Stimulated activated CD4-positive, alpha-beta T cell treated with anti-CD3 and anti-CD28 coated beads, Interleukin-4, amount 100 ng/mL, for 4 hours (primary cell): ENCODE results near the gene TULP3.

Experiments used
- DNase-seq, 2 experiments: peaks; one replicate each; pipeline ENCODE4 v3.0.0-alpha.2; 2020

TULP3 gene

DNA sequence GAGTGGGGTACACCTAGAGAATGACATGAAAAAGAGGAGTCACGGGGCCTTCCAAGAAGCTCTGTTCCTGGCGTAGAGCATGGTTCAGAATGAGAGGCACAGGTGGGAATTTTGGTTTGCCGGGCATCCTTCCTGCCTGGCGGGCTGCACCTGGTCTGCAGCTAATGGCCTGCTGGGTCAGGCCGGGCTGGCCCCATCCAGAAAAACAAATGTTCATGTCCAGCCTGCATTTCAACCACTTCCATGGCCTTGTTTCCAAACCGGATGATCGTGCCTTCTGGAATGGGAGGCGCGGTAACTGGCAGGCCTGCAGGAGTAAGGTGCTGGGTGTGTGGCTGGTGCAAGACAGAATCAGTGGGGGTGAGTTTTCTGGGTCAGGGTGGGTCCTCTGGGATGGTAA, 82.9 kb downstream of the TULP3 start:
- DNase-seq = no peak

DNA sequence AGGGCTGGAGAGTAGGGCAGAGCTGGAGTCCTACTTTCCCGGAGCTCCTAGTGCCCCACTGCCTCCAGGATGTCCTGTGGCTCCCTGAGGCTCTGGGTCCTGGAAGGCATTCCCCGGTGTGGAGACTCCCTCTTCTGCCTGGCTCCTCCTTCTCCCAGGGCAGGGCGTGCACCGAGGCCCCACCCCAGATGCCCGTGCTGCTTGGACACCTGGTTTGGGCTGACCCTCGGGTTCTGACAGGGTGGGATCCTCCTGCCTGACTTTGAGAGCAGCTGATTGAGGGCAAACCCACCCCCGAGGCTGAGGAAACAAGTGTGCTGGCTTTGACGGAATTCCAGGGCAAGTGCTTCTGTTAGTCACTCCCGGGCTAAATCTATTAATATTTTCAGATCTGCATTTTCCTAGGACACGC, 83.9 kb downstream of the TULP3 start:
- DNase-seq = no peak

GRCh38 chr12:2976581-2976996, 85.9 kb downstream of the TULP3 start:
- DNase-seq = no peak

GRCh38 chr12:2977776-2978175, 87.1 kb downstream of the TULP3 start:
- DNase-seq = no peak

DNA sequence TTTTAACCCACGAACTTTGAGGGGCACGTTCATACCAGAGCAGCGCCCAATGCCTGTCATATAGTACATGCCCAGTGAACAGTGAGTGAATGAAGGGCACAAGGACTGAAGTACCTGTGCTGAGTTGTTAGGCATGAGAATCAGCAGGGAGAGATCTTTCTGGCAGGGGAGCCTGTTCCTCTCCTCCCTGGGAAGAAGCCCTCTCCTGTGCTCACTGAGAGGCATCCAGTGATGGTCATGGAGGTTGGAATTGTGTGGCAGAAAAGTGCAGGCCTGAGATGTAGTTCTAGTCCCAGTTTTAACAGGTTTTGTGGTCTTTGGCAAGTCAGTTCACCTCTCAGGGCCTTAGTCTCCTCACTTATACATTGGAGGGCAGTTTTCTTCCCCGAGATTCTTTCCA, 89.1 kb downstream of the TULP3 start:
- DNase-seq = no peak

GRCh38 chr12:2980630-2981029, 89.9 kb downstream of the TULP3 start:
- DNase-seq = no peak

- no peak for DNase-seq
Observed at GRCh38 chr12:2982361-2982760, 91.7 kb downstream of the TULP3 start.

DNA sequence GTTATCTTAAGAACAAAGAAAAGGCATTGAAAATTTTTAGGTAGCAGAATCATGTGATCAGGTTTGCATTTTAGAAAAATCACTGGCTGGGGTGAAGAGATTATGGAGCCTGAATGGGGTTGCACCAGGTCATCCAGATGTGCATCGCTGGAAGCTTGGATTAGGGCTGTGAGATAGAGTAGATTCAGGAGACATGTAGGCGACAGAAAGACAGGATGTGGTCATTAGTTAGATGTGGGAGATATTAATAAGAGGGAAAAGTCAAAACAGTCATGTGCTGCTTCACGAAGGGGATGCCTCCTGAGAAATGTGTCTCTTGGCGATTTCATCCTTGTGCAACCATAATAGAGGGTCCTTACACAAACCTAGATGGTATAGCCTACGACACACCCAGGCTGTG, 93.6 kb downstream of the TULP3 start:
- DNase-seq = no peak

DNA sequence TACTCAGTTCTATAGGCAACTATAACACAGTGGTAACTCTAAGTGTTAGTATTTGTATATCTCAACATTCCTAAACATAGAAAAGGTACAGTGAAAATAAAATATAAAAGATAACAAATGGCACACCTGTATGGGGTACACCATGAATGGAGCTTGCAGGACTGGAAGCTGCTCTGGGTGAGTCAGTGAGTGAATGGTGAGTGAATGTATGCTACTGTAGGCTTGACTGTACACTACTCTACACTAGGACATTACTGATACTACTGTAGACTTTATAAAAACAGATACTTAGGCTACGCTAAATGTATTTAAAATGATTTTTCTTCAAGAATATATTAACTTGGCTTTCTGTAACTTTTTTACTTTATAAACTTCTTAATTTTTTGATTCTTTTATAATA, 94.0 kb downstream of the TULP3 start:
- no peak for DNase-seq

GRCh38 chr12:2986876-2987275, 96.2 kb downstream of the TULP3 start:
- no peak for DNase-seq

GRCh38 chr12:2988494-2988893, 97.8 kb downstream of the TULP3 start:
- DNase-seq = no peak
